Measurements from ENCODE around the gene EMP2. TPM values are rescaled to one million over a fixed set of nuclear protein-coding genes. Genes with fewer than 3 reads are reported as not detected.

Gene EMP2
- polyA plus RNA-seq, 3 donors: not detected

DNA sequence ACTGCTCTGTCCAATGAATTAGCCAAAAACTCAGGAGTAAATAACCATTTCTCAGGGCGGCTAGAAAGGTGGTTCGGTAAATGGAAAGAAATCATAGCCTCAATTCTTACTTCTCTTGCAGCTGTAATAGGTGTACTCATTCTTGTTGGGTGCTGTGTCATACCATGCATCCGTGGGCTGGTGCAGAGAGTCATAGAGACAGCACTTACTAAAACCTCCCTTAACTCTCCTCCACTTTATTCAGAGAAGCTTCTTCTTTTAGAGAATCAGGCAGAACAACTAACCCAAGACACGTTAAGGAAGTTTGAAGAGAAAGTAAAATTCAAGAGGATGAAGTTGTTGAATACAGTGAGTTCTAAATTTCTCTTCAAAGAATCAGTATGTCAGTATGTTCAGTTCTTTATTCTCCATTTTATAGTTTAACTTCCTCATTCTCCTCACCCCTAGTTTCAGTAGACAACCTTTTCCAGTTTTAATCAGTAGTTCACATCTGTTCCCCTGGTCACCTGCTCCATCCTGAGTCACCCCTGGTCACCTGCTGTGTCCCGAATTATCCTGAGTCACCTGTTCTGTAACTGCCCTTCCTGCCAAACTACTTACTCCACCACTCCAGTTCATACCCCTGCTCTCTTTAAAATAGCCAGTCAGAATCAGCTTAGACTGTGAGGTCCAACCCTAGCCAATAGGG is 85.9 kb downstream of the EMP2 start:
- Mint-ChIP-seq H3K36me3 (no peaks in the 10 kb centered on the region), H3K9me3 (peaks cover 19 to 43% (median 37%) of the 10 kb centered on the region in 7 donors), H3K27me3 (ENCODE audit: low read depth in 3 of 3) (no peaks in the 10 kb centered on the region), H3K4me1 (no peaks in the 10 kb centered on the region), H3K27ac (no peak overlapping the region), H3K4me3 (no peak overlapping the region)
- WGBS (ENCODE audit: insufficient coverage): 62% methylated on average over 1 of the region's 5 CpGs
- Histone ChIP-seq H4K20me1 (ENCODE audit: insufficient read depth, low read length) (no peaks in the 10 kb centered on the region), H3K27ac (ENCODE audit: low read depth in 1 of 2, low read length in 2 of 2) (no peak overlapping the region), H3K4me2 (replicated peaks; ENCODE audit: extremely low read depth, low read length, poor library complexity, severe bottlenecking) (no peak overlapping the region), H3K9me3 (replicated peaks in 1 of 2; ENCODE audit: control insufficient read depth in 1 of 2, insufficient read depth in 1 of 2, low read length in 2 of 2) (peaks cover 25 to 30% of the 10 kb centered on the region in 2 donors), H3K4me3 (replicated peaks in 1 of 3; ENCODE audit: low read depth in 2 of 3, low read length in 3 of 3) (no peak overlapping the region), H2AFZ (ENCODE audit: insufficient read depth, low read depth, low read length, poor library complexity, severe bottlenecking) (no peak overlapping the region), H3K4me1 (ENCODE audit: control insufficient read depth in 1 of 2, insufficient read depth in 2 of 2, low read length in 2 of 2) (no peaks in the 10 kb centered on the region), H3K9ac (ENCODE audit: insufficient read depth, low read length, poor library complexity, severe bottlenecking) (no peak overlapping the region), H3K36me3 (replicated peaks in 1 of 2; ENCODE audit: control insufficient read depth in 1 of 2, insufficient read depth in 2 of 2, low read length in 2 of 2) (no peaks in the 10 kb centered on the region), H3K79me2 (ENCODE audit: insufficient read depth, low read length) (no peaks in the 10 kb centered on the region), H3K27me3 (ENCODE audit: control insufficient read depth in 2 of 2, insufficient read depth in 2 of 2, low read length in 2 of 2) (no peaks in the 10 kb centered on the region)
- TF ChIP-seq, protein P1, sequence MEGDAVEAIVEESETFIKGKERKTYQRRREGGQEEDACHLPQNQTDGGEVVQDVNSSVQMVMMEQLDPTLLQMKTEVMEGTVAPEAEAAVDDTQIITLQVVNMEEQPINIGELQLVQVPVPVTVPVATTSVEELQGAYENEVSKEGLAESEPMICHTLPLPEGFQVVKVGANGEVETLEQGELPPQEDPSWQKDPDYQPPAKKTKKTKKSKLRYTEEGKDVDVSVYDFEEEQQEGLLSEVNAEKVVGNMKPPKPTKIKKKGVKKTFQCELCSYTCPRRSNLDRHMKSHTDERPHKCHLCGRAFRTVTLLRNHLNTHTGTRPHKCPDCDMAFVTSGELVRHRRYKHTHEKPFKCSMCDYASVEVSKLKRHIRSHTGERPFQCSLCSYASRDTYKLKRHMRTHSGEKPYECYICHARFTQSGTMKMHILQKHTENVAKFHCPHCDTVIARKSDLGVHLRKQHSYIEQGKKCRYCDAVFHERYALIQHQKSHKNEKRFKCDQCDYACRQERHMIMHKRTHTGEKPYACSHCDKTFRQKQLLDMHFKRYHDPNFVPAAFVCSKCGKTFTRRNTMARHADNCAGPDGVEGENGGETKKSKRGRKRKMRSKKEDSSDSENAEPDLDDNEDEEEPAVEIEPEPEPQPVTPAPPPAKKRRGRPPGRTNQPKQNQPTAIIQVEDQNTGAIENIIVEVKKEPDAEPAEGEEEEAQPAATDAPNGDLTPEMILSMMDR (IDR thresholded peaks at IDR 0.05): no peak
- intact Hi-C loops (cut with micrococcal nuclease): no loop called here
- no peak for DNase-seq

GRCh38 chr16:10493276-10493675 is 87.1 kb downstream of the EMP2 start:
- WGBS (ENCODE audit: insufficient coverage): 100% methylated on average over 2 of the region's 8 CpGs

More at GRCh38 chr16:10493276-10493675, 87.1 kb downstream of the EMP2 start:
- H3K27me3 ChIP-seq (ENCODE audit: control insufficient read depth in 2 of 2, insufficient read depth in 2 of 2, low read length in 2 of 2): no peaks in the 10 kb centered on the region
- H3K36me3 ChIP-seq (replicated peaks in 1 of 2; ENCODE audit: control insufficient read depth in 1 of 2, insufficient read depth in 2 of 2, low read length in 2 of 2): no peaks in the 10 kb centered on the region
- no peak overlapping the region for H3K9ac ChIP-seq (ENCODE audit: insufficient read depth, low read length, poor library complexity, severe bottlenecking)
- intact Hi-C loops (cut with micrococcal nuclease): no loop called here
- no peak overlapping the region for H3K27ac ChIP-seq (ENCODE audit: low read depth in 1 of 2, low read length in 2 of 2)
- no peaks in the 10 kb centered on the region for H3K4me1 ChIP-seq (ENCODE audit: control insufficient read depth in 1 of 2, insufficient read depth in 2 of 2, low read length in 2 of 2)
- H4K20me1 ChIP-seq (ENCODE audit: insufficient read depth, low read length): no peaks in the 10 kb centered on the region
- no peak overlapping the region for H2AFZ ChIP-seq (ENCODE audit: insufficient read depth, low read depth, low read length, poor library complexity, severe bottlenecking)
- Mint-ChIP-seq H3K27me3 (ENCODE audit: low read depth in 3 of 3) (no peaks in the 10 kb centered on the region), H3K9me3 (peaks cover 19 to 45% (median 37%) of the 10 kb centered on the region in 7 donors), H3K27ac (no peak overlapping the region), H3K4me1 (no peaks in the 10 kb centered on the region), H3K4me3 (no peak overlapping the region), H3K36me3 (no peaks in the 10 kb centered on the region)
- no peaks in the 10 kb centered on the region for H3K79me2 ChIP-seq (ENCODE audit: insufficient read depth, low read length)
- no peak overlapping the region for H3K4me3 ChIP-seq (replicated peaks in 1 of 3; ENCODE audit: low read depth in 2 of 3, low read length in 3 of 3)
- no peak for DNase-seq
- H3K9me3 ChIP-seq (replicated peaks in 1 of 2; ENCODE audit: control insufficient read depth in 1 of 2, insufficient read depth in 1 of 2, low read length in 2 of 2): peaks cover 25 to 30% of the 10 kb centered on the region in 2 donors
- no peak overlapping the region for H3K4me2 ChIP-seq (replicated peaks; ENCODE audit: extremely low read depth, low read length, poor library complexity, severe bottlenecking)
- TF ChIP-seq, protein P1 (IDR thresholded peaks at IDR 0.05): no peak
